Measurements from ENCODE around the gene INPP5K.

- peak; percentile 72 for TF ChIP-seq CTCF (IDR thresholded peaks at IDR 0.05; ENCODE audit: low read depth, low read length, poor library complexity, severe bottlenecking)
- TF ChIP-seq EZH2phosphoT487 (IDR thresholded peaks at IDR 0.05; ENCODE audit: borderline replicate concordance, low read length) = no peak
Measured at GRCh38 chr17:1515640-1516387, 598 bp downstream of the INPP5K start.

Measured in DOHH2 (cell line).